NOMO-1 treated with DMSO at 0.1 percent for 48 hours (cell line): ENCODE results near the gene KATNB1.

Source experiments
- DNase-seq: peaks from one replicate; lab custom pipeline; 2025; ENCODE audit not compliant: unreplicated experiment; lab: John Stamatoyannopoulos, UW

KATNB1 gene

GRCh38 chr16:57735755-57736418, at the start of gene KATNB1:
Gene KATNB1, plus strand, starts transcription at chr16:57735770. Its CDS starts 1,474 bp downstream, at chr16:57737244.
- DNase-seq = no peak

GRCh38 chr16:57686577-57686976, 49.0 kb upstream of the KATNB1 start:
- no peak for DNase-seq

- peak; percentile 16 for DNase-seq
These were observed 48.1 kb upstream of the KATNB1 start for GRCh38 chr16:57687363-57687929.

GRCh38 chr16:57688487-57688986, 47.0 kb upstream of the KATNB1 start:
- DNase-seq = no peak

GRCh38 chr16:57688987-57689761, 46.4 kb upstream of the KATNB1 start:
- no peak for DNase-seq

- DNase-seq = peak; percentile 89
These were observed 45.6 kb upstream of the KATNB1 start for GRCh38 chr16:57689762-57690558.

- no peak for DNase-seq
These were observed 44.6 kb upstream of the KATNB1 start for GRCh38 chr16:57690782-57691471.

- no peak for DNase-seq
These were observed 42.9 kb upstream of the KATNB1 start for GRCh38 chr16:57692636-57693035.

GRCh38 chr16:57693550-57693949, 42.0 kb upstream of the KATNB1 start:
- DNase-seq = no peak

GRCh38 chr16:57694231-57694724, 41.3 kb upstream of the KATNB1 start:
- no peak for DNase-seq

GRCh38 chr16:57694725-57695679, 40.6 kb upstream of the KATNB1 start, which contains the start of gene DRC7:
Gene DRC7, plus strand, starts transcription at chr16:57694806. Its CDS starts 3,144 bp downstream, at chr16:57697950.
- DNase-seq = peak; percentile 87

GRCh38 chr16:57695680-57696069, 39.9 kb upstream of the KATNB1 start:
- no peak for DNase-seq

- no peak for DNase-seq
These were observed 39.3 kb upstream of the KATNB1 start for GRCh38 chr16:57696240-57696639.

GRCh38 chr16:57697896-57698537, 37.6 kb upstream of the KATNB1 start:
- DNase-seq = no peak

- DNase-seq = no peak
These were observed 36.7 kb upstream of the KATNB1 start for GRCh38 chr16:57698812-57699405.

GRCh38 chr16:57699481-57699880, 36.1 kb upstream of the KATNB1 start:
- DNase-seq = no peak

GRCh38 chr16:57699899-57700298, 35.7 kb upstream of the KATNB1 start:
- no peak for DNase-seq
